MCF 10A (cell line): Measurements from ENCODE around the gene CDH15. TPM values are rescaled to one million over a fixed set of nuclear protein-coding genes. Genes with fewer than 3 reads are reported as not detected.

Experiments
- BruUV-seq: library from RNA; stranded (reverse); fragments of 400-500 nt; replicated peaks from 2 replicates; lab custom pipeline; 2021; lab: Mats Ljungman, UMichigan
- CTCF ChIA-PET: fragments of 300-600 bp; sonication (Branson Sonifier 250); formaldehyde crosslinking; extraction: SDS; loops from one replicate; lab custom pipeline; 2021; ENCODE audit warnings: antibody characterized with exemption, inconsistent platforms; lab: Yijun Ruan, JAX
- POLR2A ChIA-PET: fragments of 300-600, 350-650 bp; sonication (Branson Sonifier 250); formaldehyde crosslinking; extraction: SDS; loops from one replicate; lab custom pipeline; 2020; ENCODE audit warnings: antibody characterized with exemption, inconsistent platforms; lab: Yijun Ruan, JAX
- DNase-seq: peaks from one replicate; pipeline ENCODE4 v3.0.0-alpha.2; 2018; ENCODE audit not compliant: unreplicated experiment
- H3K27ac Mint-ChIP-seq: one replicate; pipeline ENCODE4 v1.8.0; 2022; ENCODE audit warnings: mild to moderate bottlenecking, low read depth, mixed read lengths; ENCODE audit not compliant: unreplicated experiment
- H3K27me3 Mint-ChIP-seq: one replicate; pipeline ENCODE4 v1.8.0; 2022; ENCODE audit warnings: mixed read lengths; ENCODE audit not compliant: insufficient read depth, unreplicated experiment
- H3K36me3 Mint-ChIP-seq: one replicate; pipeline ENCODE4 v1.8.0; 2022; ENCODE audit warnings: mild to moderate bottlenecking, moderate library complexity, mixed read lengths; ENCODE audit not compliant: insufficient read depth, unreplicated experiment
- H3K4me1 Mint-ChIP-seq: one replicate; pipeline ENCODE4 v1.8.0; 2022; ENCODE audit warnings: mixed read lengths; ENCODE audit not compliant: insufficient read depth, unreplicated experiment
- H3K4me3 Mint-ChIP-seq: one replicate; pipeline ENCODE4 v1.8.0; 2022; ENCODE audit warnings: mild to moderate bottlenecking, moderate library complexity, mixed read lengths; ENCODE audit not compliant: unreplicated experiment
- H3K9me3 Mint-ChIP-seq: one replicate; pipeline ENCODE4 v1.8.0; 2022; ENCODE audit warnings: mixed read lengths; ENCODE audit not compliant: unreplicated experiment
- CTCF ChIP-seq: fragments of 200-600 bp; IDR thresholded peaks from one replicate; pipeline ENCODE4 v1.8.0; 2022; ENCODE audit warnings: antibody characterized with exemption, mild to moderate bottlenecking; ENCODE audit not compliant: unreplicated experiment
- intact Hi-C: fragments of 100-400 bp; cut with micrococcal nuclease; formaldehyde crosslinking; loops from 2 replicates; pipeline ENCODE4 v1.14.1; 2022
- total RNA-seq: library from RNA; stranded (reverse); gene quantifications from 2 replicates; pipeline ENCODE4 v1.2.3, GENCODE V29; 2022

Gene CDH15
- total RNA-seq, 1 experiment from 2014 or later: not detected

- peaks cover 6% of the 10 kb centered on the region for H3K4me1 Mint-ChIP-seq
- peaks cover 9% of the 10 kb centered on the region for H3K9me3 Mint-ChIP-seq
- intact Hi-C loops: no loop called here
- no TSS peak for BruUV-seq
- ChIA-PET CTCF (no interaction called here), POLR2A (no interaction called here)
- DNase-seq: no peak
- no peak for TF ChIP-seq CTCF
- no peak overlapping the region for H3K4me3 Mint-ChIP-seq
- no peaks in the 10 kb centered on the region for H3K27me3 Mint-ChIP-seq
- peaks cover 41% of the 10 kb centered on the region for H3K36me3 Mint-ChIP-seq
- H3K27ac Mint-ChIP-seq: no peak overlapping the region
These were observed 26.9 kb upstream of the CDH15 start for GRCh38 chr16:89144681-89145080.

DNA sequence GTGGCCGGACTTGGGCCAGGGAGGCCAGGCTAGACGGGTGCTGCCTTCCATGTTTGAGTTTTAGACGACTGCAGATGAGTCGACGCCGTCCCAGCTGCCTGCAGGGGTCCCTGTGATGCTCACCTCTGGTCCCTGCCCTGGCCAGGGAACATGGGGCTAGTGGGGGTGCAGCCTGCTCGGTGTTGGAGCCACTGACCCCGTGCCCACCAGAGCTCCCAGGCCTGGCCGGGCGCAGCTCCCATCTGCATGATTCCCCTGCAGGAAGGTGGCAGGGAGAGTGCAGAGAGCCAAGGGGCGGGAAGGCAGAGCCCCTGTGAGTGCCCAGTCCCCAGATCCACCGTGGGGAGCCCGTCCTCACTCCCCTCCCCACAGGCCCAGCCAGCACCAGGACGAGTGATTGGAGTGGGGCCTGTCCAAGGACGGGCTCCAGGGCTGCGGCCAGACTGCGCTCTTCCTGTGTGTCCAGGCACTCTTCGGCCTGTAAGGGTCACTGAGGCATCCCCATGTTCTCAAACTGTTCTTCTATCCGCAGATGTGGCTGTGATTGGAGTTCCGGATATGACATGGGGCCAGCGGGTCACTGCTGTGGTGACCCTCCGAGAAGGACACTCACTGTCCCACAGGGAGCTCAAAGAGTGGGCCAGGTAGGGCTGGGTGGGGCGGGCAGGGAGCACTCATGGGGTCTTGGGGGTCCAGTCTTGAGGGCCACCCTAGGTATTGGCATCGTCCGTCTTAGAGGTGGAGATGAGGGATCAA is 26.0 kb upstream of the CDH15 start:
- Mint-ChIP-seq H3K9me3 (peaks cover 9% of the 10 kb centered on the region), H3K4me1 (peaks cover 13% of the 10 kb centered on the region), H3K27me3 (no peaks in the 10 kb centered on the region), H3K27ac (no peak overlapping the region), H3K4me3 (no peak overlapping the region), H3K36me3 (peaks cover 36% of the 10 kb centered on the region)
- DNase-seq: no peak
- POLR2A ChIA-PET: no interaction called here
- CTCF ChIA-PET: no interaction called here
- BruUV-seq: no TSS peak
- no peak for TF ChIP-seq CTCF
- intact Hi-C loops: no loop called here

DNA sequence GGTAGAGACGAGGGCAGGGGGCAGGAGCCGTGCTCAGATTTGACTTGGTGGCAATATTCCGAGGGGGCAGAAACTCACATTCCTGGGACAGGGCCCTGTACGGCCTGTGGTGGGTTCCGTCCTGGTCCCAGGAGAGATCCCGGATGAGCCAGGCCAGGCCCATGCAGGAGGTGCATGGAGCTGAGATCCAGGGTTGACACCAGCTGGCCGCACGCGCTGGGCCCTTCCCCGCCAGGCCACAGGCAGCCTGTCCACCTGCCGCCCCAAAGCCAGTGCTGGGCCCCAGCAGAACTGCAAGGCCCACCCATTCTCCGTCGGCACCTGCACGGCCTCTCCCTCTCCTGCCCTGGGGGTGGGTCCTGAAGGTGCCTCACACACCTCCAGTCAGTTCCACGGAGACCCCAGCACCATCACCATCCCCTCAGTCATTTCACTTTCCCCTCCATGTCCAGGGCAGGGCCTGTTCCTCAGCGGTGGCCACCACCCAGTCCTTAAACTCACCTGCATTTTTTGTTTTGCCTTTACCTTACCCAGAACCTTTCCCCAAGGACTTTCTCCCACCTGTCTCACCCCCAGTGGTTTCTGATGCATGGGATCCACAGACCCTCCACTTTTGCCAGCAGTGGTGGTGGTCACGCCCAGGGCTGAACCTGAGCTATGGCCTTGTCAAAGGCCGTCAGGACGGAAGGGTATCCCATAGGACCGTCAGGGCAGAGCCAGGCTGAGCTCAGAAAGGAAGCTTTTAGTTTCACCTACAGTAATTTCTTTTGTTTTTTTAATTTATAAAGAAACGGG is 25.1 kb upstream of the CDH15 start:
- Mint-ChIP-seq H3K27me3 (no peaks in the 10 kb centered on the region), H3K9me3 (peaks cover 9% of the 10 kb centered on the region), H3K36me3 (peaks cover 40% of the 10 kb centered on the region), H3K4me3 (no peak overlapping the region), H3K4me1 (peaks cover 13% of the 10 kb centered on the region), H3K27ac (no peak overlapping the region)
- no peak for DNase-seq
- ChIA-PET POLR2A (no interaction called here), CTCF (no interaction called here)
- intact Hi-C loops: no loop called here
- no peak for TF ChIP-seq CTCF
- BruUV-seq: no TSS peak

DNA sequence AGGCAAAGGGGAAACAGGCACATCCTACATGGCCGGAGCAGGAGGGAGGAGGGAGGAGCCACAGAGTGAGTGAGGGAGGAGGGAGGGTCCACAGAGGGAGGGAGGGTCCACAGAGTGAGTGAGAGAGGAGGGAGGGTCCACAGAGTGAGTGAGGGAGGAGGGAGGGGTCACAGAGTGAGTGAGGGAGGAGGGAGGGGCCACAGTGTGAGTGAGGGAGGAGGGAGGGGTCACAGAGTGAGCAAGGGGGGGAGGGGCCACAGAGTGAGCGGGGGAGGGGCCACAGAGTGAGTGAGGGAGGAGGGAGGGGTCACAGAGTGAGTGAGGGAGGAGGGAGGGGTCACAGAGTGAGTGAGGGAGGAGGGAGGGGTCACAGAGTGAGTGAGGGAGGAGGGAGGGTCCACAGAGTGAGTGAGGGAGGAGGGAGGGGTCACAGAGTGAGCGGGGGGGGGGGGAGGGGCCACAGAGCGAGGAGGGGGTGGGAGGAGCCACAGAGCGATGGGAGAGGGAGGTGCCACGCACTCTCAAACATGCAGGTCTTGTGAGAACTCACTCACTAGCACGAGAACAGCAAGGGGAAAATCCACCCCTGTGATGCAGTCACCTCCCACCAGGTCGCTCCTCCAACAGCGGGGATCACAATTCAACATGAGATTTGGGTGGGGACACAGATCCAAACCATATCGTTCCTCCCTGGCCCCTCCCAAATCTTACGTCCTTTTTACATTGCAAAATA is 24.3 kb upstream of the CDH15 start:
- Mint-ChIP-seq H3K27me3 (no peaks in the 10 kb centered on the region), H3K36me3 (peaks cover 46% of the 10 kb centered on the region), H3K9me3 (peaks cover 9% of the 10 kb centered on the region), H3K27ac (no peak overlapping the region), H3K4me3 (no peak overlapping the region), H3K4me1 (peaks cover 13% of the 10 kb centered on the region)
- intact Hi-C loops: no loop called here
- DNase-seq: no peak
- TF ChIP-seq CTCF: no peak
- ChIA-PET POLR2A (no interaction called here), CTCF (no interaction called here)
- BruUV-seq: no TSS peak
